ENCODE measurements around the gene DMD. TPM values are rescaled to one million over a fixed set of nuclear protein-coding genes. Genes with fewer than 3 reads are reported as not detected.

DMD gene
- polyA plus RNA-seq, 1 donor from 2014 or later = 21.6 TPM

DNA sequence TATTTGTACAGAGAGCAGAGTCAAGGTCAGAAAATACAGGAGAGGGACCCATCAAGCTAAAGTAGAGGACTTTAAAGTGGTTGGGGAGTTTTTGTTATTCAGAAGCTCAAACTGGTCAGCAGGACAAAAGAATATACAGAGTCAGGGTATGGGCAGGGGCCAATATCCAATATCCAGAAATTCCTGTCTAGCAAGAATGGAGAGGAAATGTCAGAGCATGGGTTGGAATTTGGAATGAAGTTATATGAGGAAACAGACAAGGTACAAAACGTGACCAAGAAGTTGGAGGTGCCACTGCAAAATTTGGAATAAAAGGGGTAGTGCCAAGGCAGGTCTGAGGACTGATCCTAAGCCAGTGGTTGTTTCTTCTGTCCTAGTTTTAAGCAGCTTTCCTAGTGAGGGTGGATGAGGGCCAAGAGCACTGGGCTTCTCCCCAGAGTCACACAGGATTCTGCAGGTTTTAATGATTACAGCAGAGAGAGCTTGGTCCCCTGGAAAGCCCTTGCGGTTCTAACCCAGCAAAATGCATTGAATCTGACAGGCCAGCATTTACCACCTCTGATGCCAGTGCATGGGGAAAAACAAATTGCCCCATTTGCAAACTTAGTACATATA is 1834.8 kb downstream of the DMD start:
- H3K27ac ChIP-seq (ENCODE audit: low read length) = no peak overlapping the region
- no peaks in the 10 kb centered on the region for H3K79me2 ChIP-seq (replicated peaks; ENCODE audit: insufficient read depth, low read length)
- no peak overlapping the region for H3K4me2 ChIP-seq (ENCODE audit: low read length)
- H3K4me3 ChIP-seq (ENCODE audit: low read length) = no peak overlapping the region
- no peaks in the 10 kb centered on the region for H3K9me3 ChIP-seq (ENCODE audit: low read length)
- H3K9ac ChIP-seq (ENCODE audit: low read length) = no peak overlapping the region
- H3K9me2 ChIP-seq (ENCODE audit: insufficient read depth, low read length) = no peaks in the 10 kb centered on the region
- no peaks in the 10 kb centered on the region for H3K27me3 ChIP-seq (ENCODE audit: insufficient read depth, low read depth, low read length)
- H3F3A ChIP-seq (ENCODE audit: insufficient read depth, low read length, poor library complexity, severe bottlenecking) = no peaks in the 10 kb centered on the region
- TF ChIP-seq, protein P1, sequence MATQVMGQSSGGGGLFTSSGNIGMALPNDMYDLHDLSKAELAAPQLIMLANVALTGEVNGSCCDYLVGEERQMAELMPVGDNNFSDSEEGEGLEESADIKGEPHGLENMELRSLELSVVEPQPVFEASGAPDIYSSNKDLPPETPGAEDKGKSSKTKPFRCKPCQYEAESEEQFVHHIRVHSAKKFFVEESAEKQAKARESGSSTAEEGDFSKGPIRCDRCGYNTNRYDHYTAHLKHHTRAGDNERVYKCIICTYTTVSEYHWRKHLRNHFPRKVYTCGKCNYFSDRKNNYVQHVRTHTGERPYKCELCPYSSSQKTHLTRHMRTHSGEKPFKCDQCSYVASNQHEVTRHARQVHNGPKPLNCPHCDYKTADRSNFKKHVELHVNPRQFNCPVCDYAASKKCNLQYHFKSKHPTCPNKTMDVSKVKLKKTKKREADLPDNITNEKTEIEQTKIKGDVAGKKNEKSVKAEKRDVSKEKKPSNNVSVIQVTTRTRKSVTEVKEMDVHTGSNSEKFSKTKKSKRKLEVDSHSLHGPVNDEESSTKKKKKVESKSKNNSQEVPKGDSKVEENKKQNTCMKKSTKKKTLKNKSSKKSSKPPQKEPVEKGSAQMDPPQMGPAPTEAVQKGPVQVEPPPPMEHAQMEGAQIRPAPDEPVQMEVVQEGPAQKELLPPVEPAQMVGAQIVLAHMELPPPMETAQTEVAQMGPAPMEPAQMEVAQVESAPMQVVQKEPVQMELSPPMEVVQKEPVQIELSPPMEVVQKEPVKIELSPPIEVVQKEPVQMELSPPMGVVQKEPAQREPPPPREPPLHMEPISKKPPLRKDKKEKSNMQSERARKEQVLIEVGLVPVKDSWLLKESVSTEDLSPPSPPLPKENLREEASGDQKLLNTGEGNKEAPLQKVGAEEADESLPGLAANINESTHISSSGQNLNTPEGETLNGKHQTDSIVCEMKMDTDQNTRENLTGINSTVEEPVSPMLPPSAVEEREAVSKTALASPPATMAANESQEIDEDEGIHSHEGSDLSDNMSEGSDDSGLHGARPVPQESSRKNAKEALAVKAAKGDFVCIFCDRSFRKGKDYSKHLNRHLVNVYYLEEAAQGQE (IDR thresholded peaks at IDR 0.05; ENCODE audit: borderline replicate concordance) = no peak
- TF ChIP-seq POLR2AphosphoS5 (IDR thresholded peaks at IDR 0.05) = no peak
- TF ChIP-seq EP300 (conservative IDR thresholded peaks at IDR 0.05; ENCODE audit: poor library complexity, severe bottlenecking) = no peak
- no peak for TF ChIP-seq MXI1 (conservative IDR thresholded peaks at IDR 0.05; ENCODE audit: poor library complexity, severe bottlenecking)
- TF ChIP-seq RAD21 (conservative IDR thresholded peaks at IDR 0.05) = no peak
- TF ChIP-seq TAF1 (IDR thresholded peaks at IDR 0.05; ENCODE audit: low read depth) = no peak
- TF ChIP-seq, protein P2, sequence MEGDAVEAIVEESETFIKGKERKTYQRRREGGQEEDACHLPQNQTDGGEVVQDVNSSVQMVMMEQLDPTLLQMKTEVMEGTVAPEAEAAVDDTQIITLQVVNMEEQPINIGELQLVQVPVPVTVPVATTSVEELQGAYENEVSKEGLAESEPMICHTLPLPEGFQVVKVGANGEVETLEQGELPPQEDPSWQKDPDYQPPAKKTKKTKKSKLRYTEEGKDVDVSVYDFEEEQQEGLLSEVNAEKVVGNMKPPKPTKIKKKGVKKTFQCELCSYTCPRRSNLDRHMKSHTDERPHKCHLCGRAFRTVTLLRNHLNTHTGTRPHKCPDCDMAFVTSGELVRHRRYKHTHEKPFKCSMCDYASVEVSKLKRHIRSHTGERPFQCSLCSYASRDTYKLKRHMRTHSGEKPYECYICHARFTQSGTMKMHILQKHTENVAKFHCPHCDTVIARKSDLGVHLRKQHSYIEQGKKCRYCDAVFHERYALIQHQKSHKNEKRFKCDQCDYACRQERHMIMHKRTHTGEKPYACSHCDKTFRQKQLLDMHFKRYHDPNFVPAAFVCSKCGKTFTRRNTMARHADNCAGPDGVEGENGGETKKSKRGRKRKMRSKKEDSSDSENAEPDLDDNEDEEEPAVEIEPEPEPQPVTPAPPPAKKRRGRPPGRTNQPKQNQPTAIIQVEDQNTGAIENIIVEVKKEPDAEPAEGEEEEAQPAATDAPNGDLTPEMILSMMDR (IDR thresholded peaks at IDR 0.05; ENCODE audit: poor library complexity, severe bottlenecking) = no peak
- no peak for TF ChIP-seq EZH2 (IDR thresholded peaks at IDR 0.05; ENCODE audit: borderline replicate concordance, insufficient read depth, low read length, poor library complexity, severe bottlenecking)
- no peak for TF ChIP-seq SMC3 (conservative IDR thresholded peaks at IDR 0.05; ENCODE audit: poor library complexity)
- H4K20me1 ChIP-seq (ENCODE audit: insufficient read depth) = no peaks in the 10 kb centered on the region
- no peaks in the 10 kb centered on the region for H3K36me3 ChIP-seq (ENCODE audit: insufficient read depth, low read length)
- H2AFZ ChIP-seq (ENCODE audit: low read depth, low read length) = no peak overlapping the region

DNA sequence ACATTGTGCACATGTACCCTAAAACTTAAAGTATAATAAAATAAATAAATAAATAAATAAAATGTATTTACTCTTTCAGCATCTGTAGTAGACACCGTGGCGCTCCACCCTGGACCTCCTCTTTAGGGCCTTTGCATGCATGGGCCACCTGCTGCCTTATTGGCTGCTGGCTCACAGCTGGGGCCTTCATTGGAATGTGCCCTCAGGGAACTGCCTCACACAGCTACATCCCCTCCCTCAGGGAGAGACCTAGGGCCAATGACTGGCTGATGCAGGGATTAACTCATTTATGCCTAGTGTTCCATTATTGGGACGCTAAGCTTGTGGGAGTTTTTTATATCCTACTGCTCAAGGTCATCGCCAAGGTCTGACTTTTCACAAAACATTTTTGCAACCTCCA is 1836.6 kb downstream of the DMD start:
- Histone ChIP-seq H3K4me2 (ENCODE audit: low read length) (no peak overlapping the region), H3K27ac (ENCODE audit: low read length) (no peak overlapping the region), H3K27me3 (ENCODE audit: insufficient read depth, low read depth, low read length) (no peaks in the 10 kb centered on the region)

More for the DNA sequence above, 1836.6 kb downstream of the DMD start:
- H3K79me2 ChIP-seq (replicated peaks; ENCODE audit: insufficient read depth, low read length) = no peaks in the 10 kb centered on the region
- TF ChIP-seq SMC3 (conservative IDR thresholded peaks at IDR 0.05; ENCODE audit: poor library complexity) = no peak
- no peak for TF ChIP-seq RAD21 (conservative IDR thresholded peaks at IDR 0.05)
- TF ChIP-seq POLR2AphosphoS5 (IDR thresholded peaks at IDR 0.05) = no peak
- no peak for TF ChIP-seq TAF1 (IDR thresholded peaks at IDR 0.05; ENCODE audit: low read depth)
- TF ChIP-seq, protein P2 (IDR thresholded peaks at IDR 0.05; ENCODE audit: poor library complexity, severe bottlenecking) = no peak
- no peak for TF ChIP-seq EP300 (conservative IDR thresholded peaks at IDR 0.05; ENCODE audit: poor library complexity, severe bottlenecking)
- no peak for TF ChIP-seq MXI1 (conservative IDR thresholded peaks at IDR 0.05; ENCODE audit: poor library complexity, severe bottlenecking)
- no peak for TF ChIP-seq EZH2 (IDR thresholded peaks at IDR 0.05; ENCODE audit: borderline replicate concordance, insufficient read depth, low read length, poor library complexity, severe bottlenecking)
- TF ChIP-seq, protein P1 (IDR thresholded peaks at IDR 0.05; ENCODE audit: borderline replicate concordance) = no peak
- H4K20me1 ChIP-seq (ENCODE audit: insufficient read depth) = no peaks in the 10 kb centered on the region
- H3F3A ChIP-seq (ENCODE audit: insufficient read depth, low read length, poor library complexity, severe bottlenecking) = no peaks in the 10 kb centered on the region
- no peak overlapping the region for H3K4me3 ChIP-seq (ENCODE audit: low read length)
- H3K36me3 ChIP-seq (ENCODE audit: insufficient read depth, low read length) = no peaks in the 10 kb centered on the region
- H3K9me3 ChIP-seq (ENCODE audit: low read length) = no peaks in the 10 kb centered on the region
- H2AFZ ChIP-seq (ENCODE audit: low read depth, low read length) = no peak overlapping the region
- H3K9me2 ChIP-seq (ENCODE audit: insufficient read depth, low read length) = no peaks in the 10 kb centered on the region
- H3K9ac ChIP-seq (ENCODE audit: low read length) = no peak overlapping the region
